Erythroblast (primary cell): ENCODE results near the gene CERS6.

Source experiments
- GATA1 ChIP-seq: IDR thresholded peaks from 2 replicates; pipeline ENCODE4 v1.6.1; 2011; ENCODE audit warnings: low read depth, mild to moderate bottlenecking, control low read depth, low read length, moderate library complexity
- POLR2A ChIP-seq: IDR thresholded peaks from 2 replicates; pipeline ENCODE4 v1.6.1; 2011; ENCODE audit warnings: mild to moderate bottlenecking, low read length

GRCh38 chr2:168781191-168781817 is 325.2 kb downstream of the CERS6 start:
- no peak for TF ChIP-seq POLR2A
- TF ChIP-seq GATA1: no peak
